Endothelial cell (in vitro differentiated cells): ENCODE results near the gene ITPA. TPM values are rescaled to one million over a fixed set of nuclear protein-coding genes. Genes with fewer than 3 reads are reported as not detected.

Experiments used
- DNase-seq: peaks from one replicate; pipeline ENCODE4 v3.0.0; 2021; ENCODE audit warnings: low spot score
- H3K27ac Mint-ChIP-seq: one replicate; pipeline ENCODE4 v1.8.0; 2021; ENCODE audit warnings: mixed read lengths, inconsistent platforms; ENCODE audit not compliant: unreplicated experiment
- H3K27me3 Mint-ChIP-seq: one replicate; pipeline ENCODE4 v1.8.0; 2021; ENCODE audit warnings: mild to moderate bottlenecking, moderate library complexity, mixed read lengths, inconsistent platforms; ENCODE audit not compliant: unreplicated experiment
- H3K36me3 Mint-ChIP-seq: one replicate; pipeline ENCODE4 v1.8.0; 2021; ENCODE audit warnings: mild to moderate bottlenecking, low read depth, mixed read lengths, inconsistent platforms; ENCODE audit not compliant: unreplicated experiment
- H3K4me1 Mint-ChIP-seq: one replicate; pipeline ENCODE4 v1.8.0; 2021; ENCODE audit warnings: mild to moderate bottlenecking, mixed read lengths, inconsistent platforms; ENCODE audit not compliant: unreplicated experiment
- H3K4me3 Mint-ChIP-seq: one replicate; pipeline ENCODE4 v1.8.0; 2021; ENCODE audit warnings: mild to moderate bottlenecking, mixed read lengths, inconsistent platforms; ENCODE audit not compliant: unreplicated experiment
- H3K9me3 Mint-ChIP-seq: one replicate; pipeline ENCODE4 v1.8.0; 2021; ENCODE audit warnings: mixed read lengths, inconsistent platforms; ENCODE audit not compliant: unreplicated experiment
- total RNA-seq: library from RNA; stranded (reverse); fragmentation: NEBNext Ultra II Directional; extraction: Animal tissue kit (Norgen Biotek cat#: 25700); gene quantifications from one replicate; pipeline ENCODE4 v1.2.1, GENCODE V29; 2021; ENCODE audit not compliant: unreplicated experiment
- TF ChIP-seq, protein P1 (sequence below): fragments of 200-600 bp; sonication (generic); IDR thresholded peaks from one replicate; pipeline ENCODE4 v1.5.0; 2021; ENCODE audit warnings: antibody characterized with exemption; ENCODE audit not compliant: unreplicated experiment

Gene ITPA
- total RNA-seq, 1 donor from 2014 or later, result 45.9 TPM

DNA sequence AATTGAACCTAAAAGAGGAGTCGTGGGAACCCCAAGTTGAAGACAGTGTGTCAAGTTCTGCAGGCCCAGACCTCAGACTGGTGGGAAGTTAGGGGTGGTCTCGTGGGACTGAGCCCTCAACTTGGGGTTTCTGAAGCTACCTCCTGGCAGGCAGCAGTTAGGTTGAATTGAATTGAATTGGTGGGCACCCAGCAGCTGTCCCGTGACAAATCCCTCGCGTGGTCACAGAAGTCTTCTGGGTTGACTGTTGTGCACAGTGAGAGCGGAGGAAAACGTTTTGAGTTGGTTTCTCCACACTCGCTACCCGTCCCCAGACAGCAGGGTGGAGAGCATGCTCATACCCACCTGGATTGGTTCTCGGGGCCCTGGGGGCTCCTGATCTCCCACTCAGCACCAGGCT is 16.8 kb downstream of the ITPA start:
- Mint-ChIP-seq H3K4me1 (peaks cover 17% of the 10 kb centered on the region), H3K27ac (no peak overlapping the region), H3K4me3 (no peak overlapping the region), H3K27me3 (peaks cover 2% of the 10 kb centered on the region), H3K9me3 (no peaks in the 10 kb centered on the region), H3K36me3 (peaks cover 4% of the 10 kb centered on the region)
- TF ChIP-seq, protein P1, sequence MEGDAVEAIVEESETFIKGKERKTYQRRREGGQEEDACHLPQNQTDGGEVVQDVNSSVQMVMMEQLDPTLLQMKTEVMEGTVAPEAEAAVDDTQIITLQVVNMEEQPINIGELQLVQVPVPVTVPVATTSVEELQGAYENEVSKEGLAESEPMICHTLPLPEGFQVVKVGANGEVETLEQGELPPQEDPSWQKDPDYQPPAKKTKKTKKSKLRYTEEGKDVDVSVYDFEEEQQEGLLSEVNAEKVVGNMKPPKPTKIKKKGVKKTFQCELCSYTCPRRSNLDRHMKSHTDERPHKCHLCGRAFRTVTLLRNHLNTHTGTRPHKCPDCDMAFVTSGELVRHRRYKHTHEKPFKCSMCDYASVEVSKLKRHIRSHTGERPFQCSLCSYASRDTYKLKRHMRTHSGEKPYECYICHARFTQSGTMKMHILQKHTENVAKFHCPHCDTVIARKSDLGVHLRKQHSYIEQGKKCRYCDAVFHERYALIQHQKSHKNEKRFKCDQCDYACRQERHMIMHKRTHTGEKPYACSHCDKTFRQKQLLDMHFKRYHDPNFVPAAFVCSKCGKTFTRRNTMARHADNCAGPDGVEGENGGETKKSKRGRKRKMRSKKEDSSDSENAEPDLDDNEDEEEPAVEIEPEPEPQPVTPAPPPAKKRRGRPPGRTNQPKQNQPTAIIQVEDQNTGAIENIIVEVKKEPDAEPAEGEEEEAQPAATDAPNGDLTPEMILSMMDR, result no peak
- DNase-seq, result no peak

DNA sequence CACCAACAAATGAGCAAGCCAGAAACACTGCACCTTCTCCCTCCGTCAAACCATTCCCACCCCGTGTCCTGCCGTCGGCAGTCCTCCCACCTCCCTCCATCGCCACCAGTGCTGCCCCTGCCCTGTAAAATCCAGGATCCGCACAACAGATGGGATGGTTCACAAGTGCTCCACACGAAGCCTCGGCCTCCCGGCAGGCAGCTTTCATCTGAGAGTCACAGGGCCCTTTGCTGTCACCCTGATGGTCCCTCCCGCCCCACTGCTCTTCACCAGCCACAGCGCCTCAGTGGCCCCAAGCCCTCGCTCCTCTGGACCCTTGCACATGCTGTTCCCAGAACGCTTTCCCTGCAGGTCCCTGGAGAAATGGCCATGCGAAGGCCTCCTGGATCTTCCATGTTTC is 17.6 kb downstream of the ITPA start:
- H3K27me3 Mint-ChIP-seq, result peaks cover 2% of the 10 kb centered on the region
- H3K4me1 Mint-ChIP-seq, result peaks cover 12% of the 10 kb centered on the region
- peak overlapping the region; percentile 21 for H3K4me3 Mint-ChIP-seq
- no peak overlapping the region for H3K27ac Mint-ChIP-seq
- DNase-seq, result no peak
- H3K9me3 Mint-ChIP-seq, result no peaks in the 10 kb centered on the region
- TF ChIP-seq, protein P1, result no peak
- H3K36me3 Mint-ChIP-seq, result peaks cover 4% of the 10 kb centered on the region

DNA sequence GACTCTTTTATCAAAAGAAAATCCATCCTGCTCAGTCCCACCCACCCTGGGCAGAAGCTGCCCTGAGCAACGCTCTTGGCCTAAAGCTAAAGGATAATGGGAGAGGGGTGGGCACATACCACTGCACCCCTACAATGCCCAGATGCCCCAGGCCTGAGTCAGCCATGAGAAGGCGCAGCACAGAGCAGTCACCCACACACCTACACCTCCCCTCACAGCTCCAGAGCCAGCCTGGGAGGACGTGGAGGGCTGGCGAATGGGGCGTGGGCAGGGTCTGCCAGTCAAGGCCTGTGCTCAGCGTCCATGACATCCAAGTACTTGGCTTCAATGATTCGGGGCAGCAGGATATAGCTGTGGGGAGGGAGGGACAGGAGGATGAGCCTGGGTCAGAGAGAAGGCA is 18.2 kb downstream of the ITPA start:
- Mint-ChIP-seq H3K27ac (no peak overlapping the region), H3K27me3 (peaks cover 2% of the 10 kb centered on the region), H3K36me3 (peaks cover 8% of the 10 kb centered on the region), H3K9me3 (no peaks in the 10 kb centered on the region), H3K4me1 (peaks cover 11% of the 10 kb centered on the region), H3K4me3 (no peak overlapping the region)
- DNase-seq, result no peak
- TF ChIP-seq, protein P1, result no peak

DNA sequence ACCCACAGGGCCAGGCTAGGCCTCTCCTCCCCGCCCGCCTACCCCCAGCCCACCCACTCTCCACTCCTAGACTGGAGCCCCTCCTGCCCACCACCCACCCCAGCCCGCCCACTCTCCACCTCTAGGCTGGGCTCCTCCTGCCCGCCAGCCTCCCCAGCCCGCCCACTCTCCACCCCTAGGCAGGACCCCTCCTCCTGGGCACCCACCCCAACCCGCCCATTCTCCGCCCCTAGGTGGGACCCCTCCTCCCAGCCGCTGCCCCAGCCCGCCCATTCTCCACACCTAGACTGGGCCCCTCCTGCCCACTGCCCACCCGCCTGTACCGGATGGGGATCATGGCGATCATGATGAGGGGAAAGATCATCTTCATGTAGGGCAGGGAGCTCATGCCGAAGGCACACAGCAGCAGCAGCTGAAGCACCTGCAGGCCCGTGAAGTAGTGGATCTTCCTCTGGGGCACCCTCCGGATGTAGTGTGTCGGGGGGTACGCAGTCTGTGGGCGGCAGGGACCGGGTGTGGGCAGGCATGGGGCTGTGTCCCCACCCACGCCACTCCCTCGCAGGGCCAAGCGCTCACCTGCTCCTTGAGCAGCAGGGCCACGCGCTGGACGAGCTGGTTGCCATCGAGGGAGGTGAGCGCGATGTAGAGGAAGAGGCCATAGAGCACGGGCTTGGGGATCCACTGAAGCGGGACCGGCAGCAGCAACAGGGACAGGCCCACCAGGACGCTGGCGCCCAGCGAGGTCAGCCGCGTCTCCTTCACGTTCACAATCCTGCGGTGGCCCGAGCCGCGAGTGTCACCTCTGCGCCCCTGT is 18.8 kb downstream of the ITPA start:
- Mint-ChIP-seq H3K27ac (no peak overlapping the region), H3K9me3 (no peaks in the 10 kb centered on the region), H3K4me1 (peaks cover 5% of the 10 kb centered on the region), H3K36me3 (peaks cover 8% of the 10 kb centered on the region), H3K4me3 (no peak overlapping the region), H3K27me3 (peaks cover 2% of the 10 kb centered on the region)
- DNase-seq, result no peak
- TF ChIP-seq, protein P1, result no peak

DNA sequence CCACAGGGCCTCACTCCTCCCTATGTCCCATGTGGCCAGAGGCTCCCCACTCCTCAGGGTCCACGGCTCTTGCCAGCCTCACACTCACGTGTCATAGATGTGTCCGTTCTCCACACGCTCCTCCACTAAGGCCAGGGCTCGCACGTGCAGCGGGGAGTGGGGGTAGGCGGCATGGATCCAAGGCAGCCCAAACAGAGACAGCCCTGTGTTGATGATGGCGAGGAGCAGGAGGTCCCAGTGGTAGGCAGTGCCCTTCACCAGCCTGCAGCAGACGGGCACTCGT is 19.4 kb downstream of the ITPA start:
- Mint-ChIP-seq H3K27ac (no peak overlapping the region), H3K4me1 (peaks cover under 1% of the 10 kb centered on the region), H3K9me3 (no peaks in the 10 kb centered on the region), H3K36me3 (peaks cover 8% of the 10 kb centered on the region), H3K4me3 (no peak overlapping the region), H3K27me3 (peaks cover 2% of the 10 kb centered on the region)
- TF ChIP-seq, protein P1, result no peak
- DNase-seq, result no peak
